CD14-positive monocyte (primary cell): ENCODE results near the gene CHST12. TPM values are rescaled to one million over a fixed set of nuclear protein-coding genes. Genes with fewer than 3 reads are reported as not detected.

Experiments used
- DNase-seq, 3 donors: peaks; one replicate each; pipeline ENCODE4 v3.0.0-alpha.2; 2011 to 2022
- H2AFZ ChIP-seq: 2 replicates; pipeline ENCODE4 v1.6.0; 2012; ENCODE audit warnings: mild to moderate bottlenecking, low read depth, low read length, inconsistent platforms; ENCODE audit not compliant: insufficient read depth, poor library complexity, severe bottlenecking
- H3K27ac ChIP-seq, 2 donors: 1 replicate in 1 of 2; 2 replicates in 1 of 2; pipeline ENCODE4 v1.5.1; 2012 to 2013; ENCODE audit warnings: low read length in 2 of 2, control low read depth in 1 of 2, inconsistent platforms in 1 of 2, low read depth in 1 of 2, mild to moderate bottlenecking in 1 of 2
- H3K27me3 ChIP-seq, 2 donors: one replicate each; pipeline versions ENCODE4 v1.6.0 to v1.6.1; 2011 to 2013; ENCODE audit warnings: low read length in 2 of 2; ENCODE audit not compliant: control insufficient read depth in 2 of 2, insufficient read depth in 2 of 2
- H3K36me3 ChIP-seq, 2 donors: replicated peaks in 1 of 2; 1 replicate in 1 of 2; 2 replicates in 1 of 2; pipeline versions ENCODE4 v1.5.1 to v1.6.1; 2012 to 2013; ENCODE audit warnings: low read length in 2 of 2, control low read depth in 1 of 2, inconsistent platforms in 1 of 2, mild to moderate bottlenecking in 1 of 2; ENCODE audit not compliant: insufficient read depth in 2 of 2, control insufficient read depth in 1 of 2
- H3K4me1 ChIP-seq, 2 donors: 1 replicate in 1 of 2; 2 replicates in 1 of 2; pipeline versions ENCODE4 v1.5.1 to v1.6.1; 2012 to 2013; ENCODE audit warnings: low read length in 2 of 2, control low read depth in 1 of 2, inconsistent platforms in 1 of 2, mild to moderate bottlenecking in 1 of 2, moderate library complexity in 1 of 2; ENCODE audit not compliant: insufficient read depth in 2 of 2, control insufficient read depth in 1 of 2
- H3K4me2 ChIP-seq: replicated peaks from 2 replicates; pipeline ENCODE3; 2012; ENCODE audit warnings: low read length, moderate library complexity, mild to moderate bottlenecking; ENCODE audit not compliant: poor library complexity, severe bottlenecking; ENCODE audit errors: extremely low read depth
- H3K4me3 ChIP-seq, 3 experiments: fragments of 200-600 bp in 1 of 3; sonication (generic) in 1 of 3; replicated peaks in 1 of 3; 1 replicate in 2 of 3; 2 replicates in 1 of 3; pipeline ENCODE4 v1.5.1; 2011 to 2013; ENCODE audit warnings: low read length in 3 of 3, mild to moderate bottlenecking in 3 of 3, control low read depth in 2 of 3, low read depth in 2 of 3, inconsistent platforms in 1 of 3, moderate library complexity in 1 of 3
- H3K79me2 ChIP-seq: 2 replicates; pipeline ENCODE4 v1.6.0; 2012; ENCODE audit warnings: mild to moderate bottlenecking, control low read depth, inconsistent platforms, low read length, moderate library complexity; ENCODE audit not compliant: insufficient read depth
- H3K9ac ChIP-seq: 2 replicates; pipeline ENCODE4 v1.6.0; 2017; ENCODE audit warnings: low read length, mild to moderate bottlenecking; ENCODE audit not compliant: insufficient read depth, poor library complexity, severe bottlenecking
- H3K9me3 ChIP-seq, 2 donors: replicated peaks in 1 of 2; 1 replicate in 1 of 2; 2 replicates in 1 of 2; pipeline versions ENCODE4 v1.5.1 to v1.6.1; 2012 to 2013; ENCODE audit warnings: low read length in 2 of 2, control low read depth in 1 of 2; ENCODE audit not compliant: control insufficient read depth in 1 of 2, insufficient read depth in 1 of 2
- H4K20me1 ChIP-seq: 2 replicates; pipeline ENCODE4 v1.6.0; 2012; ENCODE audit warnings: mild to moderate bottlenecking, low read length, control low read depth, moderate library complexity; ENCODE audit not compliant: insufficient read depth
- H3K27ac Mint-ChIP-seq, 7 donors: one replicate each; pipeline ENCODE4 v1.8.0; 2020; ENCODE audit warnings: mild to moderate bottlenecking in 7 of 7, mixed read lengths in 7 of 7, moderate library complexity in 6 of 7, inconsistent platforms in 2 of 7
- H3K27me3 Mint-ChIP-seq, 3 donors: one replicate each; pipeline ENCODE4 v1.8.0; 2021 to 2022; ENCODE audit warnings: low read depth in 3 of 3, mild to moderate bottlenecking in 3 of 3, mixed read lengths in 3 of 3, moderate library complexity in 3 of 3, inconsistent platforms in 1 of 3
- H3K36me3 Mint-ChIP-seq, 2 donors: one replicate each; pipeline ENCODE4 v1.8.0; 2020; ENCODE audit warnings: mixed read lengths in 2 of 2, inconsistent platforms in 1 of 2, mild to moderate bottlenecking in 1 of 2
- H3K4me1 Mint-ChIP-seq: one replicate; pipeline ENCODE4 v1.8.0; 2020; ENCODE audit warnings: mild to moderate bottlenecking, mixed read lengths
- H3K4me3 Mint-ChIP-seq, 2 donors: one replicate each; pipeline ENCODE4 v1.8.0; 2020; ENCODE audit warnings: mild to moderate bottlenecking in 2 of 2, mixed read lengths in 2 of 2, moderate library complexity in 1 of 2
- H3K9me3 Mint-ChIP-seq, 7 donors: one replicate each; pipeline ENCODE4 v1.8.0; 2020 to 2022; ENCODE audit warnings: mixed read lengths in 7 of 7, mild to moderate bottlenecking in 6 of 7, moderate library complexity in 6 of 7, inconsistent platforms in 2 of 7
- WGBS: methylation state at CpG from one replicate; pipeline ENCODE4 v1.1.5; 2013; ENCODE audit warnings: missing lambda C conversion rate; ENCODE audit not compliant: insufficient coverage; 5-methylcytosine and 5-hydroxymethylcytosine counted together
- intact Hi-C, 2 donors: fragments of 100-400 bp; cut with micrococcal nuclease; formaldehyde crosslinking; loops; one replicate each; pipeline versions ENCODE4 v1.15.0 to v1.15.1; 2023
- polyA plus RNA-seq, 3 donors: library from polyadenylated mRNA; depleted of rRNA in 1 of 3; unstranded in 2 of 3; stranded (reverse) in 1 of 3; fragments of 300-500 nt in 2 of 3; fragments of >200 nt in 1 of 3; fragmentation: Illumina TruSeq in 2 of 3; gene quantifications; 1 replicate in 2 of 3; 2 replicates in 1 of 3; pipeline ENCODE4 v1.2.3, GENCODE V29; 2012 to 2021
- TF ChIP-seq, protein P1 (sequence below): fragments of 200-600 bp; IDR thresholded peaks from one replicate; pipeline ENCODE4 v1.8.0; 2022; ENCODE audit warnings: antibody characterized with exemption, mild to moderate bottlenecking

The CHST12 gene
- polyA plus RNA-seq, 3 donors = 5.8 to 10.6 (median 7.5) TPM

DNA sequence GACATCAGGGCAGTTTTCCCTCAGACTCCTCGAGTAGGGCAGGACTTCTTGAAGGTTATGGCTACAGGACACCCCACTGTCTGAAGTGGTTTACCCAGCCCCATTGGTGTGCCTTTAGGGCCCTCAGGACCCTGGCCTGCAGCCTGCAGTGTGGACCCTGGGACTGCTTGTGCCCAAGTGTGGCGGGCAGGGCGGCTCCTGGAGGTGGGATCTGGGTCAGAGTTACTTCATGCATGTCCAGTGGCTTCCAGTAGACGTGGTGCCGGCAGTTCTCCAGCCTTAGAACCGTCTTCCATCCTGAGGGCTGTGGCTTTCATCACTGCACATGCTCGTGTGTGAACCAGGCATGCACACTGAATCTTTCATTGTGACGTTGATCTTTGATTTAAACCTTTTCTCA is 32.1 kb upstream of the CHST12 start:
- H3K27ac ChIP-seq = no peak overlapping the region
- no peaks in the 10 kb centered on the region for H3K9me3 ChIP-seq
- H3K4me3 ChIP-seq = no peak overlapping the region
- Mint-ChIP-seq H3K27ac (peak overlapping the region in 1 of 7 donors; percentile 18), H3K27me3 (peaks cover 0 to 4% (median 0%) of the 10 kb centered on the region in 3 donors), H3K4me1 (no peaks in the 10 kb centered on the region), H3K9me3 (peaks cover 0 to 3% (median 0%) of the 10 kb centered on the region in 7 donors), H3K4me3 (no peak overlapping the region), H3K36me3 (peaks cover 85 to 100% of the 10 kb centered on the region in 2 donors)
- H3K4me1 ChIP-seq = no peaks in the 10 kb centered on the region
- H3K36me3 ChIP-seq = peaks cover 94 to 99% of the 10 kb centered on the region in 2 donors
- WGBS = 94% methylated on average over 7 of the region's 8 CpGs
- H3K4me2 ChIP-seq = no peak overlapping the region
- H2AFZ ChIP-seq = no peak overlapping the region
- no peak overlapping the region for H3K9ac ChIP-seq
- peaks cover 40% of the 10 kb centered on the region for H4K20me1 ChIP-seq
- no peak for DNase-seq
- H3K79me2 ChIP-seq = peaks cover 23% of the 10 kb centered on the region
- TF ChIP-seq, protein P1, sequence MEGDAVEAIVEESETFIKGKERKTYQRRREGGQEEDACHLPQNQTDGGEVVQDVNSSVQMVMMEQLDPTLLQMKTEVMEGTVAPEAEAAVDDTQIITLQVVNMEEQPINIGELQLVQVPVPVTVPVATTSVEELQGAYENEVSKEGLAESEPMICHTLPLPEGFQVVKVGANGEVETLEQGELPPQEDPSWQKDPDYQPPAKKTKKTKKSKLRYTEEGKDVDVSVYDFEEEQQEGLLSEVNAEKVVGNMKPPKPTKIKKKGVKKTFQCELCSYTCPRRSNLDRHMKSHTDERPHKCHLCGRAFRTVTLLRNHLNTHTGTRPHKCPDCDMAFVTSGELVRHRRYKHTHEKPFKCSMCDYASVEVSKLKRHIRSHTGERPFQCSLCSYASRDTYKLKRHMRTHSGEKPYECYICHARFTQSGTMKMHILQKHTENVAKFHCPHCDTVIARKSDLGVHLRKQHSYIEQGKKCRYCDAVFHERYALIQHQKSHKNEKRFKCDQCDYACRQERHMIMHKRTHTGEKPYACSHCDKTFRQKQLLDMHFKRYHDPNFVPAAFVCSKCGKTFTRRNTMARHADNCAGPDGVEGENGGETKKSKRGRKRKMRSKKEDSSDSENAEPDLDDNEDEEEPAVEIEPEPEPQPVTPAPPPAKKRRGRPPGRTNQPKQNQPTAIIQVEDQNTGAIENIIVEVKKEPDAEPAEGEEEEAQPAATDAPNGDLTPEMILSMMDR = no peak
- intact Hi-C loops = no loop called here
- no peaks in the 10 kb centered on the region for H3K27me3 ChIP-seq

DNA sequence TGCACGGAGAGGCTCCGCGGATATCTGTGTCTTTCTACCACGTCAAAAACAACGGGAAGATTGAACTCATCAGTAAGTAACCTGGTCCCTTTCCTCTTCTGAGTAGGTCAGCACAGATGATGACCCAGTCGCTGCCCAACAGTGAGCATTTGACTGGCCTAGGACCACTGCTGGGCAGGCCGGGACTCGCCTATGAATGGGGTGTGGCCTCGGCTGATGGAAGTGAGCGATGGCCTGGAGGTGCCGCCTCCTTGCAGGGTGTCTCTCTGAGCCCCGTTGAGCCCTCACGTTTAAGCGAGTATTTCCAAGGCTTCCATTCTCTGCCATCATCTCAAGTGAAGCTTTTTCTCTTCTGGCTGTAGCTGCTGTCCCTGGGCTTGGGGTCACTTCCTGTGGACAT is 30.7 kb upstream of the CHST12 start:
- peaks cover 93 to 98% of the 10 kb centered on the region in 2 donors for H3K36me3 ChIP-seq
- no peak overlapping the region for H3K27ac ChIP-seq
- no peak overlapping the region for H3K4me3 Mint-ChIP-seq
- WGBS = 96% methylated on average over 13 of the region's 14 CpGs
- intact Hi-C loops = no loop called here
- H3K9ac ChIP-seq = no peak overlapping the region
- H3K4me2 ChIP-seq = no peak overlapping the region
- peaks cover 0 to 5% (median 0%) of the 10 kb centered on the region in 7 donors for H3K9me3 Mint-ChIP-seq
- H4K20me1 ChIP-seq = peaks cover 49% of the 10 kb centered on the region
- peak overlapping the region in 1 of 7 donors; percentile 6 for H3K27ac Mint-ChIP-seq
- TF ChIP-seq, protein P1 = no peak
- H3K27me3 Mint-ChIP-seq = peaks cover 0 to 6% (median 0%) of the 10 kb centered on the region in 3 donors
- peaks cover 82 to 99% of the 10 kb centered on the region in 2 donors for H3K36me3 Mint-ChIP-seq
- no peak for DNase-seq
- H2AFZ ChIP-seq = no peak overlapping the region
- H3K4me1 ChIP-seq = no peaks in the 10 kb centered on the region
- H3K9me3 ChIP-seq = no peaks in the 10 kb centered on the region
- H3K79me2 ChIP-seq = peaks cover 33% of the 10 kb centered on the region
- H3K4me1 Mint-ChIP-seq = no peaks in the 10 kb centered on the region
- no peaks in the 10 kb centered on the region for H3K27me3 ChIP-seq
- no peak overlapping the region for H3K4me3 ChIP-seq
